HL-60 (cell line): Measurements from ENCODE around the gene UNC45A.

Experiments used
- GABPA ChIP-seq: IDR thresholded peaks from 2 replicates; pipeline ENCODE4 v1.6.1; 2012; ENCODE audit warnings: low read depth
- POLR2AphosphoS5 ChIP-seq: IDR thresholded peaks from 2 replicates; pipeline ENCODE4 v1.6.1; 2012; ENCODE audit warnings: low read depth
- TF ChIP-seq, protein P1 (sequence below): IDR thresholded peaks from one replicate; pipeline ENCODE4 v1.5.1; 2011; ENCODE audit warnings: low read length, control low read depth, inconsistent platforms; ENCODE audit not compliant: insufficient read depth

DNA sequence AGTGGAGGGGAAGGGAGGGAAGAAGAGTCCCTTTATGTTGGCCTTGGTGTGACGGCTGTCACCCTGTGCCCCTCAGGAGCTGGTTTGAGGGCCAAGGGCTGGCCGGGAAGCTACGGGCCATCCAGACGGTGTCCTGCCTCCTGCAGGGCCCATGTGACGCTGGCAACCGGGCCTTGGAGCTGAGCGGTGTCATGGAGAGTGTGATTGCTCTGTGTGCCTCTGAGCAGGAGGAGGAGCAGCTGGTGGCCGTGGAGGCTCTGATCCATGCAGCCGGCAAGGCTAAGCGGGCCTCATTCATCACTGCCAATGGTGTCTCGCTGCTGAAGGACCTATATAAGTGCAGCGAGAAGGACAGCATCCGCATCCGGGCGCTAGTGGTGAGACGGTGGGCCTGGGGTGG lies 11.5 kb downstream of the UNC45A start:
- TF ChIP-seq, protein P1, sequence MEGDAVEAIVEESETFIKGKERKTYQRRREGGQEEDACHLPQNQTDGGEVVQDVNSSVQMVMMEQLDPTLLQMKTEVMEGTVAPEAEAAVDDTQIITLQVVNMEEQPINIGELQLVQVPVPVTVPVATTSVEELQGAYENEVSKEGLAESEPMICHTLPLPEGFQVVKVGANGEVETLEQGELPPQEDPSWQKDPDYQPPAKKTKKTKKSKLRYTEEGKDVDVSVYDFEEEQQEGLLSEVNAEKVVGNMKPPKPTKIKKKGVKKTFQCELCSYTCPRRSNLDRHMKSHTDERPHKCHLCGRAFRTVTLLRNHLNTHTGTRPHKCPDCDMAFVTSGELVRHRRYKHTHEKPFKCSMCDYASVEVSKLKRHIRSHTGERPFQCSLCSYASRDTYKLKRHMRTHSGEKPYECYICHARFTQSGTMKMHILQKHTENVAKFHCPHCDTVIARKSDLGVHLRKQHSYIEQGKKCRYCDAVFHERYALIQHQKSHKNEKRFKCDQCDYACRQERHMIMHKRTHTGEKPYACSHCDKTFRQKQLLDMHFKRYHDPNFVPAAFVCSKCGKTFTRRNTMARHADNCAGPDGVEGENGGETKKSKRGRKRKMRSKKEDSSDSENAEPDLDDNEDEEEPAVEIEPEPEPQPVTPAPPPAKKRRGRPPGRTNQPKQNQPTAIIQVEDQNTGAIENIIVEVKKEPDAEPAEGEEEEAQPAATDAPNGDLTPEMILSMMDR = no peak
- no peak for TF ChIP-seq POLR2AphosphoS5
- no peak for TF ChIP-seq GABPA
